NCI-H1092 (cell line): Measurements from ENCODE around the gene OPN1LW.
"Not testable (repeated sequence)": the region's sequence is repeated elsewhere in the genome, so short reads cannot be mapped to it uniquely, and the experiment has no call there.

ENCODE experiments used
- DNase-seq: peaks from one replicate; lab custom pipeline; 2025; lab: John Stamatoyannopoulos, UW

The OPN1LW gene

DNA sequence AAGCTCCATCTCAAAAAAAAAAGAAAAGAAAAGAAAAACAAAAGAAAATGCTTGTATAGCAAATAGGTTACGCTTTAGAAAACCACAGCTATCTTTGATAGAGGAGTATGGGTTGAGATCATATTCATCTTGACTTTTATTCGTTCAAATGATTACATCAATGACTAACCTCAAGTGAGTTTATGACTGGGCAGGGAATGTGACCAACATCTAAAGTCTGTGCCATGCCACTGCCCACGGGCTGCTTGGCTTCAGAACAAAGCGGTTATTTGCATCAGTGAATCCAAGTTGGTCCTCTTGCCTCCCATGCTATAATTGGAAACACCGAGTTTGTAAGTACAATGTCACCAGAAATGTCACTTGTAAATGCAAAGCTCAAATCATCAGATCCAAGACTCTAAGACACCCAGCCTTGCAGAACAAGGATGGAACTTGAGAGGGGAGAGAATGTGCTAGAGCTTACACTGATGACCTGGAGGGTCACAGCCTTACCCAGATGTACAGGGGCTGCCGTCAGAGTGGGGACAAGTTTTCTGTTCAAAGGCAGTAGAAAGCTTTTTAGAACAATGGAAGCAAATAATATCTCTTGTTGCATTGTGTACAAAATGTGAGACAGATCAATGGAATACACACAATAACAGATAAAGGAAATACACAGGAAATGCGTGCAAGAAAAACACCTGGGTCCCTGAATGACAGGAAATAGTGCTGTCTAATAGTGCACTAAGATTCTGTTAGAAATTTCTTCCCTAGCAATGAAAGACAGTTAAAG, 8.4 kb upstream of the OPN1LW start:
- DNase-seq: no peak

DNA sequence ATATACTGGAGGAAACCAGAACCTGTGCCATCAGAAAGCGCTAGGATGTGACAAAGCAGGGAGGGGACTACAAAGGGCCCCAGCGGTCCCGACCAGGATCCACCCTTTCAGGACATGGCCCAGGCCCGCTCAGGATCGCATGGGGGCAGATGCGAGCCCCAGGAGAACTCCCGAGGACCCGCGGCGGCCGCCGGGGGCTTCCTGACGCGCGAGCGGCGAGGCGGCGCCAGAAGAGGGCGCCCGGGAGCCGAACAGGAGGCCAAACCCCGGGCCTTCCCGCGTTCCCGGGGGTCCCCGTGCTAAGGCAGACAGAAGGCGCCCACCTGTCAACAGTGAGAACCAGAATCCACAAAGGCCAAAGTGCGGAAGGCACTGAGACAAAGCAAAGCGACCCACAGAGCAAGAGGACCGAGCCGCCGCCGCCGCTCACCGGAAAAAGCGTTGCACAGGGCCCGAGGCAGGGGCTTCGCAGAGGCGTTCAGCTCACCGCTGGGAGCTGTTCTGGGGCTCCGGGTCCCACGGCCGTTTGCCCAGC, 7.3 kb upstream of the OPN1LW start:
- peak; percentile 76 for DNase-seq

DNA sequence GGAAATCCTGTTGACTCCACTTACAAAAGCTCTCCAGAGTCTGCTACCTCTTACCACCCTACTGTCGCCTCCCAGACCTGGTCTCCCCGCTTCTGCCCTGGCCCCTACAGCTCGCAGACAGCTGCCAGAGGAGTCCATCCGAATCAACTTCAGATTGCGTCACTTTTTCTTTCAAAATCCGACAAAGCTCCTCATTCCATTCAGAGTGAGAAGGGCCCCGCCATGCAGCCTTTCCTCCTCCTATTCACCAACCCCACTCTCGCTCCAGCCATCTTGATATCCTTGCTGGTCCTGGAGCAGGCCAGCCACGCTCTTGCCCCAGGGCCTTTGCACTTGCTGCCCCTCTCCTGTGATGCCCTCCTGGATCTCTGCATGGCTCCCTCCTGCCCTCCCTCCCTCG, 5.2 kb upstream of the OPN1LW start:
- DNase-seq: no peak

DNA sequence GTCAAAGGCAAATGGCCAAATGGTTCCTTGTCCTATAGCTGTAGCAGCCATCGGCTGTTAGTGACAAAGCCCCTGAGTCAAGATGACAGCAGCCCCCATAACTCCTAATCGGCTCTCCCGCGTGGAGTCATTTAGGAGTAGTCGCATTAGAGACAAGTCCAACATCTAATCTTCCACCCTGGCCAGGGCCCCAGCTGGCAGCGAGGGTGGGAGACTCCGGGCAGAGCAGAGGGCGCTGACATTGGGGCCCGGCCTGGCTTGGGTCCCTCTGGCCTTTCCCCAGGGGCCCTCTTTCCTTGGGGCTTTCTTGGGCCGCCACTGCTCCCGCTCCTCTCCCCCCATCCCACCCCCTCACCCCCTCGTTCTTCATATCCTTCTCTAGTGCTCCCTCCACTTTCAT, 3.8 kb upstream of the OPN1LW start:
- DNase-seq: no peak

DNA sequence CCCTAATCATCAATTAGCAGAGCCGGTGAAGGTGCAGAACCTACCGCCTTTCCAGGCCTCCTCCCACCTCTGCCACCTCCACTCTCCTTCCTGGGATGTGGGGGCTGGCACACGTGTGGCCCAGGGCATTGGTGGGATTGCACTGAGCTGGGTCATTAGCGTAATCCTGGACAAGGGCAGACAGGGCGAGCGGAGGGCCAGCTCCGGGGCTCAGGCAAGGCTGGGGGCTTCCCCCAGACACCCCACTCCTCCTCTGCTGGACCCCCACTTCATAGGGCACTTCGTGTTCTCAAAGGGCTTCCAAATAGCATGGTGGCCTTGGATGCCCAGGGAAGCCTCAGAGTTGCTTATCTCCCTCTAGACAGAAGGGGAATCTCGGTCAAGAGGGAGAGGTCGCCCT, 3.3 kb upstream of the OPN1LW start:
- no peak for DNase-seq

DNA sequence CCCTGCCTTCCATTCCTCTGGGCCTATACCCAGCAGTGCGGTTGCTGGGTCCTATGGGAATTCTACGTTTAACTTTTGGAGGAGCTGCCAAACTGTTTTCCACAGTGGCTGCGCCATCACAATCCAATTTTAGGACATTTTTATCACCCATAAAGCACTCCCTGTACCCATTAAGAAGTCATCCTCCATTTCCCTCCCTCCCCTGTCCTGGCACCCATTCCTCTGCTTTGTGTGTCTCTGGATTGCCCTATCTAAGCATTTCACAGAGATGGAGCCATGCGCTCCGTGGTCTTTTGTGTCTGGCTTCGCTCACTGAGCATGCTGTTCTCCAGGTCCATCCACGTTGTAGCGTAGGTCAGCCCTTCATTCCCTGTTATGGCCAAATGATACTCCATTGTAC, 1.7 kb upstream of the OPN1LW start:
- DNase-seq: no peak

DNA sequence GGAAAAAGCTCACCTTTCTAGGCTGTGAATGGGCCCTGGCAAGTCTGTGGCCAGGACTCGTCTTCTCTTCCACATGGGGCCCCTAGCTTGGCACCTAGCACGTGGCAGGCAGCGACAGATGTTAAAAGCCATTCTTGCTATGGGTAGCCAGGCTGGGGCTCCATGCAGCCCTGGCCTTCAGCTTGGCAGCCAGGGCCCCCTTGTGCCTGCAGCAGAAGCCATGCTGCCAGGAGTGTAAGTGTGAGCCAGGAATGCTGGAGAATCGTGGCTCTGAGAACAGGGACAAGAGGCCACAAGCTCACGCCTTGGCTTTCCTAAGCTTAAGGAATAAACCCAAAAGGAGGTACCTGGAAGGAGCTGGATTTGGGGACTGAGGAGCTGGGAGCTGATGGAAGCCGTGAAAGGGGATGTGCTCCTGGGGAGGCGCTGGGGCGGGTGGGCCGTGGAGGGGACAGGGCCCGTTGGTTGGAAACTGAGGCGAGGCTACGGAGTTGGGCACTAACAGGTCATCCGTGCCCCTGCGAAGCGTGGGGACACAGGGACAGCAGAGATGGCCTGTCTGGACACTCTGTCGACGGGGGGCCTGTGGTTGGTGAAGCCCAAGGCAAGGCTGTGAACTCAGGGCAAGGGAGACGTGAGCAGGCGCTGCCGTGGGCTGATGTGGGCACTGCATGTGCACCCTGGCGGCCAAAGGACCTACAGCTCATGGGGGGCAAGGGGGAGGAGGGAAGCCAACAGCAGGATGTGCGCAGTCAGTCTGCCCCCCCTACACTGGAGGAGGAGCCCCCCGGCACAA, 895 bp upstream of the OPN1LW start:
- DNase-seq: no peak

DNA sequence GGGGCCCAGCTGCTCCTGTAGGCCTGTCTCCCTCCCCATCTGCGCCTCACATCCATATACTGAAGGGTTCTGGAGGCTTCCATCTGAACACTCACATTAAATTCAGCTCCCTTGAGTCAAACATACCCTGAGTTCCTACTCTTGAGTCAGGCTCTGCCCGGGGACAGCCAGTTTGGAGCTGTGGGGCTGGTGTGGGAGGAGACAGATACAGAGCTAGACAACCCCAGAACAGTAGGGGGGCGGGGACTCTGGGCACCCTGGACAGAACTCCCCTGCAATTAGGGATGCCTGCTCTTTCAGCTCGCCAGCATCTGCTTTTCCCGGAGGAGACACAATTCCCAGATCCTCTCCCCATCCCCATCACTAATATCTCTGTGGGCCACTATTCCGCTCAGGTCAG, 7.0 kb downstream of the OPN1LW start:
- not testable (repeated sequence) for DNase-seq

DNA sequence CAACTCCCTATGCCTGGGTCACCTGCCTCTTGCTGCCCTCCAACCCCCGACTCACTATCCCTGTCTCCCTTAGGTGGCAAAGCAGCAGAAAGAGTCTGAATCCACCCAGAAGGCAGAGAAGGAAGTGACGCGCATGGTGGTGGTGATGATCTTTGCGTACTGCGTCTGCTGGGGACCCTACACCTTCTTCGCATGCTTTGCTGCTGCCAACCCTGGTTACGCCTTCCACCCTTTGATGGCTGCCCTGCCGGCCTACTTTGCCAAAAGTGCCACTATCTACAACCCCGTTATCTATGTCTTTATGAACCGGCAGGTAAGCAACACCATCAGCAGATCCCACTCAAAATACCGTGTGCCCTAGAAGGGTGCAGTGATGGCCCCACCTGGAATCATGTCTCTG, 12.2 kb downstream of the OPN1LW start:
- not testable (repeated sequence) for DNase-seq

DNA sequence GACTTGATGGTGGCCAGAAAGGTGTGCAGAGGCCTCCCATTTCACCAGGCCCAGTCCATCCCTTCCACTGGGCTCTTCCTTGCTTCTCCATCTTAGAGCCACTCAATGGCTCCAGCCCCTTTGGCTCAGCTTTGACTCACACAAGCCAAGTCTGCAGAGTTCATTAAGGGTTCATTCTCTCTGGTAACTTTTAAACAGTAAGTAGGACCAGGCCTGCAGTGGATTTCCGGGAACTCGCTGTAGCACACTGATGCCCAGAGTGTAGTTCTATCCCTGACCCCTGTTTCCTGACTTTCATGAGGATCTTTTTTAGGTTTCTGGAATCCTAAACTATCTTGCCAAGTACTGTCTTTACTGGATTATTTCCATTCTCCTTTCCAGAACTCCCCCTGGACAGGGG, 13.2 kb downstream of the OPN1LW start:
- not testable (repeated sequence) for DNase-seq

DNA sequence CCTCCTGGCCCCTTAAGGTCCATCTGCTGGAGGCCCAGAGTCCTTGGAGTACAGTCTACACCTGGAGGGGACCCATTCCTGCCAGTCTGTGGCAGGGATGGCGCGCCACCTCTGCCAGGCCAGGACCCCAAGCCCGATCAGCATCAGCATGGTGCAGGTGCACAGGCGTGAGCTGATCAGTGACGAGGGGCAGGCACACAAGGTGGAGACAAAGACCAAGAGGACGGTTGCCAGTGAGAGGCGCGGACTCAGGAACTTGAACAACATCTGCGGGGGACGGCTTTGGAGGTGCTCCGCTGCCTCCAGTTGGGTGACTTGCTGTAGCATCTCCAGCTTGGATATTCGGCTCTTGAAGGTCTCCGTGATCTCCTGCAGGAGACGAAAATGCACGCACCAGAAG, 15.3 kb downstream of the OPN1LW start:
- DNase-seq: not testable (repeated sequence)

DNA sequence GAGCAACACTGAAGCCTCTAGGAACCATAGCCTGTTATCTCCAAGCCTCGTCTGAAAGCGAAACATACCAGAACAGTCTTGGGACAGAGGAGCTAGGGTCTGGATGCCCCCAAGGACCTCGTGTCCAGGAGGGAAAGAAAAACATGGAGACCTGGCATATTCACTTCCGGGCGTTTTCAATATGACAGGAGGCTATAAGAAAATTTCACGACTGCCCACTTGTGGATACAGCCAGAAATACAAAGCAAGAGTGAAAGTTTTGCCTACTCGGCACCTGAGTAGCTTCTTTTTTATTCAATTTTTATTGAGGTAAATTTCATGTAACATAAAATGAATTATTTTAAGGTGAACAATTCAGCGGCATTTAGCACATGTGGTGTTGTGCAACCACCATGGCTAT, 20.9 kb downstream of the OPN1LW start:
- DNase-seq: not testable (repeated sequence)

DNA sequence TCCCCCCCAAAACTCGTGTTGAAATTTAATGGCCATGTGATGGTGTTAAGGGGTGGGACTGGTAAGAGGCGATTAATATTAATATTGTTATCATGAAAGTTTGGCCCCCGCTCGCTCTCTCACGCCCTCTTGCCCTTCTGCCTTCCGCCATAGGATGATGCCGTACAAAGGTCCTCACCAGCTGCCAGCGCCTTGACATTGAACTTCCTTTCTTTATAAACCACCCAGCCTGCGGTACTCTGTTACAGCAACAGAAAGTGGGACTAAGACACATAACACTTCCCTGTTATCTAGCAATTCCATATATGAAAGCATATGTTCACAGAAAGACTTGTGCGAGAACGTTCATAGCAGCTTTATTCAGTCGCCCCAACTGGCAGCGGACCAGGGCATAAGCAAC, 24.3 kb downstream of the OPN1LW start:
- DNase-seq: not testable (repeated sequence)

DNA sequence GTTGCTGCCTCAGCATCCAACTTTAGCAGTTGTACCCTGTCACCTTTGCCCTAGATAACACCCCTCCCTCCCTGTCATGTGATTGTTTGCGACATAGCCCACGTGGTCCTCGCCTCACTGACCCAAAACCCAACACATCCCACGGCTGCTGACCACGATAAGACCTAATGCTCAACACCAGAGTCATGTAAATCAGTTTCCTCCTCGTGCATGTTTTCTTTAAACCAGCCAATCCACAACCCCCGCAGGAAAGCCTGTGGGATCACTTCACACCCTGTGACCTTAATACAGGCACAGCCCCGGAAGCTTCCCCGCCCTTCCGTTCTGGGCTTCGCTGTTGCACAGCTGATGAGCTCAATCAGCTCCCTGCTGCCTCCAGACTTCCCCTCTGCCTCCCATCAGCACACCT, 28.5 kb downstream of the OPN1LW start:
- DNase-seq: not testable (repeated sequence)

DNA sequence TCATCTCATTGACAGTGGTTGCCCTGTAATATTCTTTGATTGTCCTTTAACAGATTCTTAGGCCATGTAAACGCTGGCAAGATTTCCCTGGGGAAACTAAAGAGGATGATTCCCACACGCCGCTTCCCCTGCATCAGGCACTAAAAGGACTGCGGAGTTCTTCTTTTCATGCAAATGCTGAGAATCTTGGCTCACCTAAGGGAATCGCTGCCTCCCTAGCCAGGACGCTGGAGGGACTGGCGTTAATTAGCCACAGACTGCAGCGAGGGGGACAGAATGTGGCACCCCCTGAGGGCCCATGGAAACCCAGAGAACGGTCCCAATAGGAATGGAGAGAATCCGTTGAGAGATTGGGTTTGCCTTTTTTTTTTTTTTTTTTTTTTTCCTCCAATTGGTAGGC, 30.3 kb downstream of the OPN1LW start:
- DNase-seq: not testable (repeated sequence)

DNA sequence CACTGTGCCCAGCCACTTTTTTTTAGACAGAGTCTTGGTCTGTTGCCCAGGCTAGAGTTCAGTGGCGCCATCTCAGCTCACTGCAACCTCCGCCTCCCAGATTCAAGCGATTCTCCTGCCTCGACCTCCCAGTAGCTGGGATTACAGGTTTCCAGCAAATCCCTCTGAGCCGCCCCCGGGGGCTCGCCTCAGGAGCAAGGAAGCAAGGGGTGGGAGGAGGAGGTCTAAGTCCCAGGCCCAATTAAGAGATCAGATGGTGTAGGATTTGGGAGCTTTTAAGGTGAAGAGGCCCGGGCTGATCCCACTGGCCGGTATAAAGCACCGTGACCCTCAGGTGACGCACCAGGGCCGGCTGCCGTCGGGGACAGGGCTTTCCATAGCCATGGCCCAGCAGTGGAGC, 38.3 kb downstream of the OPN1LW start, which contains the start of gene OPN1MW:
TSS of gene OPN1MW (plus strand) at position 301 of the 400 bp plus-strand sequence. CDS start at position 383, 82 bp downstream.
- DNase-seq: not testable (repeated sequence)

DNA sequence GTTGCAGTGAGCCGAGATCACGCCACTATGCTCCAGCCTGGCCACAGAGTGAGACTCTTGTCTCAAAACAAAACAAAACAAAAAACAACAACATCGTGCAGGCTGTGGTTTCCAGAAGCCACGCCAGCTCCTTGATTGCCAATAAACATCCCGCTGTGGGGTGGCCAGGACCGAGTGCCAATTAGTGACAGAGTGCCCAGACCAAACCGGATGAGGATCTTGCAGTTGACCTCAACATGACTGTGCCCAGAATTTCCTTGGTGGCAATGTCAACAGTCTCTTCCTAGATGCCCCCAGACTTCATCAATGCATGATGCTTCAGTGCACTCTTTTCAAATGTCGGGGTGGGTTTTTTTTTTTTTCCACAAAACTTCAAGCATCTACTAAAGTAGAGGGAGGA, 39.8 kb downstream of the OPN1LW start:
- DNase-seq: not testable (repeated sequence)

DNA sequence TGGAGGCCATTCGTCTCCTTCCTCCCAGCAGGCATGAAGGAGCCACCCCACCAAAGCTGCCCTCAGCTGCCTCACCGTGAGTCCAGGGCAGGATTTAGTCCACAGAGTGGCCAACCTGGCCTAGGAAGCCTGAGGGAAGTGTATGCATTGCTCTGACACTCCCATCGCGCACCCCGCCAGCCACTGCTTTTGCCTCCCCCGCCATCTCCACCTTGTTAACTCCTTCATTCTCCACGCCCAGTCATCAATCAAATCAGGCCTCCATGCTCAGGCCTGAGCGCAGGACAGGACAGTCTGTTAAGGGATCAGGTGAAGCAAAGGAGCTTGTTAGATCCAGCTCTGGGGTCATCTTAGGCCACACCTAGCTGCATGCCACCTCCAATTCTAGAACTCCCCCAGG, 48.8 kb downstream of the OPN1LW start:
- not testable (repeated sequence) for DNase-seq

DNA sequence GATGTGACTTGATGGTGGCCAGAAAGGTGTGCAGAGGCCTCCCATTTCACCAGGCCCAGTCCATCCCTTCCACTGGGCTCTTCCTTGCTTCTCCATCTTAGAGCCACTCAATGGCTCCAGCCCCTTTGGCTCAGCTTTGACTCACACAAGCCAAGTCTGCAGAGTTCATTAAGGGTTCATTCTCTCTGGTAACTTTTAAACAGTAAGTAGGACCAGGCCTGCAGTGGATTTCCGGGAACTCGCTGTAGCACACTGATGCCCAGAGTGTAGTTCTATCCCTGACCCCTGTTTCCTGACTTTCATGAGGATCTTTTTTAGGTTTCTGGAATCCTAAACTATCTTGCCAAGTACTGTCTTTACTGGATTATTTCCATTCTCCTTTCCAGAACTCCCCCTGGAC, 50.3 kb downstream of the OPN1LW start:
- not testable (repeated sequence) for DNase-seq

DNA sequence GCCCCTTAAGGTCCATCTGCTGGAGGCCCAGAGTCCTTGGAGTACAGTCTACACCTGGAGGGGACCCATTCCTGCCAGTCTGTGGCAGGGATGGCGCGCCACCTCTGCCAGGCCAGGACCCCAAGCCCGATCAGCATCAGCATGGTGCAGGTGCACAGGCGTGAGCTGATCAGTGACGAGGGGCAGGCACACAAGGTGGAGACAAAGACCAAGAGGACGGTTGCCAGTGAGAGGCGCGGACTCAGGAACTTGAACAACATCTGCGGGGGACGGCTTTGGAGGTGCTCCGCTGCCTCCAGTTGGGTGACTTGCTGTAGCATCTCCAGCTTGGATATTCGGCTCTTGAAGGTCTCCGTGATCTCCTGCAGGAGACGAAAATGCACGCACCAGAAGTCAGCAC, 52.4 kb downstream of the OPN1LW start:
- DNase-seq: not testable (repeated sequence)
